Neuron (in vitro differentiated cells): ENCODE measurements around the gene PRTN3.

Experiments used
- H2AFZ ChIP-seq: one replicate; pipeline ENCODE4 v1.6.1; 2013; ENCODE audit warnings: low read depth, mild to moderate bottlenecking, inconsistent platforms, low read length, moderate library complexity
- H3K27me3 ChIP-seq: one replicate; pipeline ENCODE4 v1.6.1; 2013; ENCODE audit warnings: low read length; ENCODE audit not compliant: insufficient read depth
- H3K36me3 ChIP-seq: one replicate; pipeline ENCODE4 v1.6.1; 2013; ENCODE audit warnings: low read length; ENCODE audit not compliant: insufficient read depth
- H3K4me1 ChIP-seq: one replicate; pipeline ENCODE4 v1.6.1; 2013; ENCODE audit warnings: low read length; ENCODE audit not compliant: insufficient read depth
- H3K4me3 ChIP-seq: 2 replicates; pipeline ENCODE4 v1.5.1; 2013; ENCODE audit warnings: mild to moderate bottlenecking, low read length, moderate library complexity
- H3K9me3 ChIP-seq: one replicate; pipeline ENCODE4 v1.6.1; 2013; ENCODE audit warnings: low read length

Gene PRTN3, protein sequence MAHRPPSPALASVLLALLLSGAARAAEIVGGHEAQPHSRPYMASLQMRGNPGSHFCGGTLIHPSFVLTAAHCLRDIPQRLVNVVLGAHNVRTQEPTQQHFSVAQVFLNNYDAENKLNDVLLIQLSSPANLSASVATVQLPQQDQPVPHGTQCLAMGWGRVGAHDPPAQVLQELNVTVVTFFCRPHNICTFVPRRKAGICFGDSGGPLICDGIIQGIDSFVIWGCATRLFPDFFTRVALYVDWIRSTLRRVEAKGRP

DNA sequence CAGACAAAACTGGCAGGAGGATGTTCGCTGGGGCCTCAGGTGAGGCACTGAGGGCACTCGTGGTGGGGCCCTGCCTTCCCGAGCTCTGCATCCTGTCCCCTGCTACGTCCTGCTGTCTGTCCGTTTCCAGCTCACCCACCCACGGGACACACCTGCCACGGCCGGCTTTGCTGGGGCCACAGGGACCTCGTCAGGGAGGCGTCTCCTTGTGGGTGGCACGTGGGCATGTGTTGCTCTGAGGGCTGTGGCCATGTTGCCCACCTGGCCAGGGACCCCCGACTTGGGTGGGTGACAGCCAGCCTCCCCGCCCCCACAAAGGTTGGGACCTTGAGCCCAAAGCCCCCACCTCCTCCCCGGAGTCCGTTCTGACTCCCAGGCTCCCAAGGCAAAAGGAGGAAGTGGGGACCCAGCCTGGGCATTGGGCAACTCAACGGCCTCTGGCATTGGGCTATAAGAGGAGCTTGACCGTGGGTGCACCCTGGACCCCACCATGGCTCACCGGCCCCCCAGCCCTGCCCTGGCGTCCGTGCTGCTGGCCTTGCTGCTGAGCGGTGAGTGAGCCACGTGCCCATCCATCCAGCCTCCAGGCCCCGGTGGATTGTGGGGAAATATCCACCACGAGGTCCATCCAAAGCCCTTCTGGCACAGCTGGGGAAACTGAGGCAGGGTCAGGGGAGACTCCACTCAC, at the start of gene PRTN3:
PRTN3 (plus strand) TSS at position 481 of the 688 bp plus-strand sequence; CDS start at position 491, 10 bp downstream.
- H3K36me3 ChIP-seq, result no peaks in the 10 kb centered on the region
- H3K4me3 ChIP-seq, result no peak within 1 kb of the TSS
- no peaks in the 10 kb centered on the region for H3K9me3 ChIP-seq
- H2AFZ ChIP-seq, result no peak within 1 kb of the TSS
- peaks cover 9% of the 10 kb centered on the region for H3K4me1 ChIP-seq
- peaks cover 16% of the 10 kb centered on the region for H3K27me3 ChIP-seq

DNA sequence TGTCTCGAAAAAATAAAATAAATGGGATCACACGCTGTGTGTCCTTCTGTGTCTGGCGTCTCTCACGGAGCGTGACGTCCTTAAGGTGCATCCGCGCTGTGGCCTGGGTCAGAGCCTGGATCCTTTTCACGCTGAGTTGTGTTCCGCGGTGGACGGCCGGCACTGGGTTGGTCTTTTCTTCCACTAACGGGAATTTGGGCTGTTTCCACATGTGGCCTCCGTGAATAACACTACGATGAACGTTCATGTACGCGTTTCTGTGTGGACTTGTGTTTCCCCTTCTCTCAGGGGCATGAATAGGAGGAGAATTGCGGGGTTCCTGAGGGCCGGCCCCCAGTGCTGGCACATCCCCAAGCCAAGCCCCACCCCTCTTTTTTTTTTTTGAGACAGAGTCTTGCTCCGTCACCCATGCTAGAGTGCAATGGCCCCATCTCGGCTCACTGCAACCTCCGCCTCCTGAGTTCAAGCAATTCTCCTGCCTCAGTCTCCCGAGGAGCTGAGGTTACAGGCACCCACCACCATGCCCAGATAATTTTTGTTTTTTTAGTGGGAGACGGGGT, 49.7 kb upstream of the PRTN3 start:
- Histone ChIP-seq H2AFZ (no peak overlapping the region), H3K9me3 (peaks cover 2% of the 10 kb centered on the region), H3K4me3 (no peak overlapping the region), H3K36me3 (no peaks in the 10 kb centered on the region), H3K4me1 (peaks cover 13% of the 10 kb centered on the region), H3K27me3 (no peaks in the 10 kb centered on the region)

DNA sequence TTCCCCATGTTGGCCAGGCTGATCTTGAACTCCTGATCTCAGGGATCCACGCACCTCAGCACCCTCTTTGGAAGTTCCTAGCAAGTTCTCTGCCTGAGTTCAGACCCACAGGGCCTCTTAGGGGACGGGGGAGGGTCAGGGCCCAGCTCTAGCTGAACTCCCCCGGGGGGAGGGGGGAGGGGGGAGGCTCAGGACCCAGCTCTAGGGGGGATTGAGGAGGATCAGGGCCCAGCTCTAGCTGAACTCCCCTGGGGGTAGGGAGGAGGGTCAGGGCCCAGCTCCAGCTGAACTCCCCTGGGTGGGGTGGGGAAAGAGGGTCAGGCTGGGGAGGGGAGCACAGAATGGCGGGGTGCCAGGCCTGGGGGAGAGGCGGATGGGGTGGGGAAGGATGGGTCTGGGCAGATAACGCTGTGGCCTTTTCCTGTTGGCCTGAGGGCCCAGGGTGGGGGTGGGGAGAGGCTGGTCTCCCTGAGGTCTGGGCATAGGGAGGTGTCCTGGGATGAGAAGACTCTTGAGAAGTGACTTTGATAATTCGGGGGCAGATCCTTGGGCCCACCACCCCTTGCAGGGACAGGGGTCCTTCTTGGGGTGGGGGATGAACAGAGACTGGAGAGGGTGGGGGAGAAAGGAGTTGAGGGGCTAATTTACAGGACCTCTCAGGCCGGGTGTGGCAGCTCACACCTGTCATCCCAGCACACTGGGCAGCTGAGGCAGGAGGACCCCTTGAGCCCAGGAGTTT, 49.1 kb upstream of the PRTN3 start:
- no peak overlapping the region for H3K4me3 ChIP-seq
- no peaks in the 10 kb centered on the region for H3K27me3 ChIP-seq
- H3K36me3 ChIP-seq, result no peaks in the 10 kb centered on the region
- peaks cover 2% of the 10 kb centered on the region for H3K9me3 ChIP-seq
- H3K4me1 ChIP-seq, result peaks cover 14% of the 10 kb centered on the region
- H2AFZ ChIP-seq, result no peak overlapping the region

DNA sequence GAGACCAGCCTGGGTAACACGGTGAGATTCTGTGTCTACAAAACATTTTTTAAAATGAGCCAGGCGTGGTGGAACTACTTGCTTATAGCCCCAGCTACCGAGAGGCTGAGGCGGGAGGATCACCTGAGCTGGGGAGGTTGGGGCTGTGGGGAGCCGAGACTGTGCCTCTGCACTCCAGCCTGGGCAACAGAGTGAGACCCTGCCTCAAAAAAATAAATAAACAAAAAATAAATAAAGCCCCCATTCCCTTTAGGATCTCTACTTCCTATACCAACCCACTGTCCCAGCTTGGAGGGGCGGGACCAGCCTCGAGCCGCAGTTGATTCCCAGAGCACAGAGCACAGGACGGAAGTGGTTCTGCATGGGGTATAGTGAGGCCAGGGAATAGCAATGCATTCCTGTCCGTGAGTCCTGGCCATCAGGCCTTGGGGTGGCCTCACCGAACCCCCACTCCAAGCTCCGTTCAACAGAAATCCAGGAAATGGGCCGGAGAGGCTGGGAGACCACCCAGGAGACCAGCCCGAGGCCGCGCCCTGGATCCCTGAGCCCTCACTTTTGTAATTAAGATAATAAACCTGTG, 48.4 kb upstream of the PRTN3 start:
- Histone ChIP-seq H3K27me3 (no peaks in the 10 kb centered on the region), H3K9me3 (peaks cover 2% of the 10 kb centered on the region), H3K4me1 (peaks cover 14% of the 10 kb centered on the region), H3K4me3 (no peak overlapping the region), H2AFZ (no peak overlapping the region), H3K36me3 (no peaks in the 10 kb centered on the region)

DNA sequence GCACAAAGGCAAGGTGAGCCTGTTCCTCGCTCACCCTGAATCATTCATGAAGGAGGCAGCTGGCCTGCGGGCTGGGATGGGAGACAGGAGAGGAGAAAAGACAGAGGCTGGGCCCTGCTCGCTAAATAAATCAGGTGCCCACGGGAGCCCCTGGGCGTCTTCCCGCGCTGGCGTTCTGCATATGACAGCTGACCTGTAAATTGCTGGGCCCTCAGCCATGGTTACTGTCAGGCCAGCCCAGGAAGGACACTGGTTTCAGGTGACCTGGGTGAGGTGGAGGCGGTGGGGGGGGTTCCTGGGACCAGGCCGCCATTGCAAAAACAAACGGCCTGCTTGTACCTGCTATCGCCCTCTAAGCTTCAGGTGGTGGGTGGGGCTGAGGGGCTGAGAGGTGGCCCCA, 47.0 kb upstream of the PRTN3 start:
- no peaks in the 10 kb centered on the region for H3K27me3 ChIP-seq
- H3K4me1 ChIP-seq, result peaks cover 13% of the 10 kb centered on the region
- no peak overlapping the region for H2AFZ ChIP-seq
- peaks cover 2% of the 10 kb centered on the region for H3K9me3 ChIP-seq
- H3K36me3 ChIP-seq, result no peaks in the 10 kb centered on the region
- no peak overlapping the region for H3K4me3 ChIP-seq

DNA sequence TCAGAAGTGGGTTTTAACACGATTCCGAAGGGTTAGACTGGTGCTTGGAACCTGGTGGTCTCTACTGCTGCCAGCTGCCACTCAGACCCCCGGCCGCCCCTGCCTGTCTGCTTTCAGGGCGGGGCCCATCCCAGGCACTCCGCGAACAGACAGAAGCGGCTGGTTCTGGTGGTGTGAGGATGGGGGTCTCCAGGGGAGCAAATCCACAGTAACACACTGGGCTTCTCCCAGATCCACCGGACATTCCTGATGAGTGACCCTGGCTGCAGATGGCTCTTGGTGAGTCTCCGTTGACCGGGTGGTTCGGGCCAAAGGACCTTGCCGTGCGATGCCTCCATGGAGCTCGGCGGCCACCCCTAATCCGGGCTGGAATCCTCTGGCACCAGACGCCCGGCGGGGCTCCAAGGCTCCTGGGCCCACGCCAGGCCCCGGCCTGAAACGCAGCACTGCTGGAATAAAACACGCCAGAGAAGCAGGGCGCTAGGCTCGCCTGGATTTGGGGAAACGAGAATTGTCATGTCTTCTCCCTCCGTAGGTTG, 45.7 kb upstream of the PRTN3 start:
- H2AFZ ChIP-seq, result no peak overlapping the region
- H3K4me3 ChIP-seq, result no peak overlapping the region
- peaks cover 5% of the 10 kb centered on the region for H3K36me3 ChIP-seq
- peaks cover 17% of the 10 kb centered on the region for H3K4me1 ChIP-seq
- no peaks in the 10 kb centered on the region for H3K27me3 ChIP-seq
- peaks cover 2% of the 10 kb centered on the region for H3K9me3 ChIP-seq

DNA sequence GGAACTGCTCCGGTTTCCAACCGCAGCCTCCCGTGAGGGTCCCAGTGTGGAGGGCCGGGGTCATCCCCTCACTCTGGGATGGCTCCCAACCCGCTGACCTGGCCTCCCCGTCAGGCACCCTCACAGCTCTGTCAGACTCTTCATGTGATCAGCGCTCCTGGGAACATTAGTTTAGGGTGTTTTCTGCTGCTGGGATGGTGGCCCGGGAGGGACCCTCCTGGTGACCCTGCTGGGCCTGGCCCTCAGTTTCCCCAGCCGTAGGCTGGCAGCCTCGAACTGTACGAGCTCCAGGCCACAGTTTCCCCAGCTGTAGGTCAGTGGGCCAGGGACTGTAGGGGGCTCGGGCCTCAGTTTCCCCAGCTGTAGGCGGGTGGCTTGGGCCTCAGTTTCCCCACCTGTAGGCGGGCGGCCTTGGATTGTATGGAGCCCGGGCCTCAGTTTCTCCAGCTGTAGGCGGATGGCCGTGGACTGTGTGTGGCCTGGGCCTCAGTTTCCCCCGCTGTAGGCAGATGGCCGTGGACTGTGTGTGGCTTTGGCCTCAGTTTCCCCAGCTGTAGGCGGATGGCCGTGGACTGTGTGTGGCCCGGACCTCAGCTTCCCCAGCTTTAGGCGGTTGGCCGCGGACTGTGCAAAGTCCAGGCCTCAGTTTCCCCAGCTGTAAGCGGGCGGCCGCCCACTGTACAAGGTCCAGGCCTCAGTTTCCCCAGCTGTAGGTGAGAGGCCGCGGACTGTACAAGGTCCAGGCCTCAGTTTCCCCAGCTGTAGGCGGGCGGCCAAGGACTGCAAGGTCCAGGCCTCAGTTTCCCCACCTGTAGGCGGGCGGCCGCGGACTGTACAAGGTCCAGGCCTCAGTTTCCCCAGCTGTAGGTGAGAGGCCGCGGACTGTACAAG, 44.9 kb upstream of the PRTN3 start:
- peaks cover 2% of the 10 kb centered on the region for H3K9me3 ChIP-seq
- peaks cover 25% of the 10 kb centered on the region for H3K4me1 ChIP-seq
- peaks cover 13% of the 10 kb centered on the region for H3K36me3 ChIP-seq
- H3K27me3 ChIP-seq, result no peaks in the 10 kb centered on the region
- H3K4me3 ChIP-seq, result peak overlapping the region; percentile 71
- H2AFZ ChIP-seq, result peak overlapping the region; percentile 73

DNA sequence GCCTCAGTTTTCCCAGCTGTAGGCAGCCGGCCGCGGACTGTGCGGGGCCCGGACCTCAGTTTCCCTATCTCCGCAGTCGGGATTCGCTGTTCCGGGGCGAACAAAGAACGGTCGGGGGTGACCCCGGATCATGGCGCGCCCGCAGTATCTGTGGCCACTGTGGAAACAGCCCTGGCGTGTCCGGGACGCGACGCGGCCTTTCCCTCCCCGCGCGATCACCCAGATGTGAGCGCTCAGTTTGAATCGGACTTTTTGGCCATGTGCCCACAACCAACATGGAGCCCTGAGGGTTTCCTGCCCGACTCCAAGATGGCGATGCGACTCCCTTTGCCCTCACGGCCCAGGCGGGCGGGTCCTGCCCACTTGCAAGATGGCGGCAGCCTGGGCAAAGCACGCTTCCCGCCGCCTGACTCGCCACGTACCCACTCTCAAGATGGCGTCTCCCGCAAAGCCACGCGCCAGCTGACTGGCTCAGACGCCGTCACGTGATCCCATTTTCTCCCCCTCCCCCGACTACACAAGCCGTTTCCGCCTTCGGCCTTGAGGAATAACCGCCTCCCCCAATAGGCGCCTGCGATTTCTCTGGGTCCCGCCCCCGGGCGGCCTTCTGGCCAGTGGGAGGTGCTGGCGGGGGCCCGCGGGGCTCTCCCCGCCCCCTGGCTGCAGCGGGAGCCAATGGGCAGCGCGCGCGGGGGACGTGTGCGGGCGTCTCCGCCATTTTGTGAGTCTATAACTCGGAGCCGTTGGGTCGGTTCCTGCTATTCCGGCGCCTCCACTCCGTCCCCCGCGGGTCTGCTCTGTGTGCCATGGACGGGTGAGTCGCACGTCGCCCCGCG, 43.9 kb upstream of the PRTN3 start, which contains the start of gene PTBP1:
PTBP1 (plus strand) TSS at position 761 of the 836 bp plus-strand sequence; CDS start at position 807, 46 bp downstream.
- H3K36me3 ChIP-seq, result peaks cover 23% of the 10 kb centered on the region
- peaks cover 35% of the 10 kb centered on the region for H3K4me1 ChIP-seq
- peak within 1 kb of the TSS; percentile 96 for H3K4me3 ChIP-seq
- H2AFZ ChIP-seq, result peak within 1 kb of the TSS; percentile 73
- peaks cover 2% of the 10 kb centered on the region for H3K9me3 ChIP-seq
- no peaks in the 10 kb centered on the region for H3K27me3 ChIP-seq

DNA sequence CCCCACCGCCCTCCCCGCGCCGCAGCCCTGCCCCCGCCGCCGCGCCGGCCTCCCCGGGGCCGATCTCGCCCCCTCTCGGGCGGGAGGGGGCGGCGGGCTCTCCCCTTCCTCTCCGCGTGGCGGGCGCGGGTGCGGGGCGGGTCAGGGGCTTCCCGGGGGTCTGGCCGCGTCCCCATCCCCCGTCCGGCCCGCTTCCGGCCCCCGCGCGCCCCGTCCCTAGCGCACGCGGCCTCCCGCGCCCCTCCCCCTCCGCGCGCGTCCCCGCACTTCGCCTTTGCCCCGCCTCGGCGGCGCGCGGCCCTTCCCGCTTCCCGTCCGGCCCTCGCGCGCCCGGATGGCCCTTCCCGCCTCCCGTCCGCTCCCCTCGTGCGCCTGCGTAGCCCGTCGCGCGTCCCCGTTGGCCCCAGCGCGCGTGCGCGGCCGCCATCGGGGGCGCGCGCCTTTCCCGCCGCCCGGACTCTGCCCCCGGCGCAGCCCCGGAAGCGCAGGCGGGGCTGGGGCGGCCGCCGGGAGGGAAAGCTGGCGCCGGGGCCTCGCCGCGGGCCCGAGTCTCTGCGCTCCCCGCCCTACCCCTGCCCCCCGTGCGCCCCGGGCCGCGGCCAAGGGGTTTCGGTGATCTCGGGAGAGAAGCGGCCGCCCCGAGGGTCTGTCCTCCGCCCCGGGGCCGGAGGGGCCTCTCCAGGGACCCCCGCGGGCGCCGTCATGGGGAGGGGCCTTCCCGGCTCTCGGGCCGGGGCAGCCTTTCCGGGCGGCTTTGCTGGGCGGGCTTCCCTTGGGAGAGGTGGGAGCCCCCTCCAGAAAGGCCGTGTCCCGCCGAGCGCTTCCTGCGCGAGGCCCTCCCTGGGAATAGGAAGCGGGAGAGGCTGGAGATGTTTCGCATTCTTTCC, 43.0 kb upstream of the PRTN3 start:
- Histone ChIP-seq H3K27me3 (no peaks in the 10 kb centered on the region), H3K36me3 (peaks cover 30% of the 10 kb centered on the region), H2AFZ (no peak overlapping the region), H3K9me3 (peaks cover 2% of the 10 kb centered on the region), H3K4me3 (peak overlapping the region; percentile 96), H3K4me1 (peaks cover 43% of the 10 kb centered on the region)

DNA sequence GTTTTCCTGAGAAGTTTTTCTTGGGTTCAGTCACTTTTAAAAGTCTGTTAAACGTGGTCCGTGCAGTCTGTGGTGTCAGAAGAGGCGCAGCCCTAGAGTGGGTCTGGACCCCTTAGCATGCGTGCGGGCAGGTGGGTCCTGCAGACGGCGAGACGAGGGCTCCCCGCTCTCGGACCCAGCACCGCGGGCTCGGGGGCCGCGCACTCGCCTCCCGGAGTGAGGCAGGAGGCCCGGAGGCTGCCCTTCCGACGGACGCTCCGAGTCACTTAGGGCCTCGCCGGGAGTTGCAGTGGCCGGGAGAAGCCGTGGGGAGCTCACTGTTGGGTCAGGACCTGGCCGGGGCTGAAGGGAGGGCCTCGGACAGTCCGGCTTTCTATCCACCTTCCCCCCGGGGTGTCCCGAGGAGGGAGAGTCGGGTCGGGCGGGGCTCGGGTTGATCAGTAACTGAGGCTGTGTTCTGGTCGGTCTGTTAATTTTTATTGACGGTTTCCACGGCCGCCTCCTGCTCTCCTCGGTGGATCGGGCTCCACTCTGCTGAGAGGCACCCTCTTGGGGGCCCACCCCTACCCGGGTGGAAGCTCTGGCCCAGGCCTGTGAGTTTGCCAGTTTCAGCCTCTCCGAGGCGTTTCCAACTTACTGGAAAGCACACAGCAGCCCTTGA, 42.3 kb upstream of the PRTN3 start:
- Histone ChIP-seq H3K4me3 (peak overlapping the region; percentile 96), H3K4me1 (peaks cover 44% of the 10 kb centered on the region), H3K9me3 (peaks cover 2% of the 10 kb centered on the region), H2AFZ (no peak overlapping the region), H3K36me3 (peaks cover 38% of the 10 kb centered on the region), H3K27me3 (no peaks in the 10 kb centered on the region)
